ENCODE data around the gene PALM2AKAP2.

PALM2AKAP2 gene

DNA sequence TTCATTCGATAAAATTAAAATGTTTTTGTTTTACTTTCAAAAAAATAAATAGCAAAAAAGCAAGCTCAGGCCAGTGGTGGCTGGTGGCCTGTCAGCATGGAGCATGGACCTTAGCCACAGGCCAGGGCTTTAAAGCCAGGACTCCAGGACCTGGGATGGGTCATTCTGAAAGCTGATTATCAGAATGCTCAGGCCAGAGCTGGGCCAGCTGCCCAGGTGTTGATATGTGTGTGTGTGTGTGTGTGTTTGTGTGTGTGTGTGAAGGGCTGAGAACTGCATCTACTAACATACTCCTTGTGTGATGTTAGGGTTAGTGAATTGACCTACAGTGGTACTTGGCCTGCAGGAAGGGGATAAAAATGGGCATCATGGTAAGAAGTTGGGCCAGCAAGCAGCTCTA is 21.5 kb downstream of the PALM2AKAP2 start:
- H3K27me3 ChIP-seq (ENCODE audit: low read depth): no peaks in the 10 kb centered on the region; the same call in 1 of the 2 replicates
- H3K4me1 ChIP-seq: no peaks in the 10 kb centered on the region
- H3K9me3 ChIP-seq: no peaks in the 10 kb centered on the region
- H3K4me3 ChIP-seq: no peak overlapping the region
- in situ Hi-C loops (cut with MboI; ENCODE audit: low sequenced_read_pairs): no loop called here
- no peaks in the 10 kb centered on the region for H3K36me3 ChIP-seq (replicated peaks)
- DNase-seq (ENCODE audit: low spot score in 2 of 2): no peak

DNA sequence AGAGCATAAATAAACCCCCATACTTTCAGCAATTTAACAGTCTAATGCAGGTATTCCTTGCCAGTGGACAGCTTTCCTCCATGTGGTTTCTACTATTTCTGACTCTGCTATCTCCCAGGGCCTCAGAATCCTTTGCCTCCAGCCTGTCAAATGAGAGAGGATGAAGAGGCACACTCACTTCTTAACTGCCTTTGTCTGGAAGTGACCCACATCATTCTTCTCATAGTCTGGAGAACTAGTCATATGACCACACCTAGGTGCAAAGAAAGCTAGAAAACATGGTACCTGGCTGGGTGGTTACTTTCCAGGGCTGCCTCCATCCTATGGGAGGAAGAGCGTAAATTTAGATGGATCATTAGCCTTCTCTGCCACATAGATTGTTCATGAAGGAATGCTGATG is 22.5 kb downstream of the PALM2AKAP2 start:
- no peaks in the 10 kb centered on the region for H3K9me3 ChIP-seq

DNA sequence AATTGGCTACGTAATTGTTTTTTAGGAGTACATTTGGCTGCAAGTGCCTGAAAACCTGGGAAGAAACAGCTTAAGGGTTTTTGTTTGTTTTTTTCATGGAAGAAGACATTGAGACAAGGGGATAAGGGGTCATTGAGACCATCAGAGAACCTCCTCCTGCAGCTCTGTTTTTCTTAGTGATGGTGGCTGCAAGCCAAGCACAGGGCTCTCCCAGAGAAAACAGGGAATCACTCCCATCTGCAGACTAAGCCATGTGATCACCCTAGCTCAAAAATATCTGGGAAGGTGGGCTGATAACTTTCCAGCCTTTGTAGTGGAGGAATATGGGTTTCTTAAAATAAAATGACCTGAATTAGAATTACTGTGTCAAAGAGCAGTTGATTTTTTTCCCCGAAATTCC is 25.1 kb downstream of the PALM2AKAP2 start:
- H3K9me3 ChIP-seq: no peaks in the 10 kb centered on the region
- no peaks in the 10 kb centered on the region for H3K36me3 ChIP-seq (replicated peaks)
- no peak for DNase-seq (ENCODE audit: low spot score in 2 of 2)
- H3K27me3 ChIP-seq (ENCODE audit: low read depth): no peaks in the 10 kb centered on the region; the same call in 1 of the 2 replicates
- H3K4me1 ChIP-seq: no peaks in the 10 kb centered on the region
- H3K4me3 ChIP-seq: no peak overlapping the region
- in situ Hi-C loops (cut with MboI; ENCODE audit: low sequenced_read_pairs): no loop called here

More for the DNA sequence above, 22.5 kb downstream of the PALM2AKAP2 start:
- no peak overlapping the region for H3K4me3 ChIP-seq
- in situ Hi-C loops (cut with MboI; ENCODE audit: low sequenced_read_pairs): no loop called here
- no peaks in the 10 kb centered on the region for H3K36me3 ChIP-seq (replicated peaks)
- no peaks in the 10 kb centered on the region; the same call in 1 of the 2 replicates for H3K27me3 ChIP-seq (ENCODE audit: low read depth)
- no peak for DNase-seq (ENCODE audit: low spot score in 2 of 2)
- no peaks in the 10 kb centered on the region for H3K4me1 ChIP-seq

DNA sequence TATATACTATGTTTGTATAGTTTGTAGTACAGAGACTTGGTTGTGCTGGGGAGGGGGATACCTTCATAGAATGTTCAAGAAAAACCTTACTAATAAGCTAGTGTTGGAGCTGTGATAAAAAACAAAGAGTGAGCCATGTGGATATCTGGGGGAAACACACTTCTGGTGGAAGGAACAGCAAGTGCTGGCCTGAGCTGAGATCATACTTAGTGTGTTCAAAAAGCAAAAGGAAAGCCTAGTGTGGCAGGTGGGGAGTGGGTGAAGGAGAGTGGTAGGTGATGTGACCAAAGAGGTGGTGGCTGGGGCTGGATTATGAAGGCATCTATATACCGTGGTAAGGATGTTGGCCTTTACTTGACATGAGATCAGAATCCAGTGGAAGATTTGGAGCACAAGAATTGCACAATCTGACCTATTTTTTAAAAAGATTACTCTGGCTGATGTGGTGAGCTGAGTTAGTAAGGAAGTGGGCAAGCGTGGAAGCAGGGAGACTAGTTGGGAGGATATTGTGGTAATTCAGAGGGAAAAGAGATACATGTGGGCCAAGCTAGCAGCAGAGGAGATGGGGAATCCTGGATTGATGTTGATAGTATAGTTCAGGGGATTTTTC is 26.6 kb downstream of the PALM2AKAP2 start:
- Histone ChIP-seq H3K9me3 (no peaks in the 10 kb centered on the region), H3K4me3 (no peak overlapping the region), H3K27me3 (ENCODE audit: low read depth) (no peaks in the 10 kb centered on the region; the same call in 1 of the 2 replicates), H3K4me1 (no peaks in the 10 kb centered on the region), H3K36me3 (replicated peaks) (no peaks in the 10 kb centered on the region)
- no peak for DNase-seq (ENCODE audit: low spot score in 2 of 2)
- in situ Hi-C loops (cut with MboI; ENCODE audit: low sequenced_read_pairs): no loop called here

DNA sequence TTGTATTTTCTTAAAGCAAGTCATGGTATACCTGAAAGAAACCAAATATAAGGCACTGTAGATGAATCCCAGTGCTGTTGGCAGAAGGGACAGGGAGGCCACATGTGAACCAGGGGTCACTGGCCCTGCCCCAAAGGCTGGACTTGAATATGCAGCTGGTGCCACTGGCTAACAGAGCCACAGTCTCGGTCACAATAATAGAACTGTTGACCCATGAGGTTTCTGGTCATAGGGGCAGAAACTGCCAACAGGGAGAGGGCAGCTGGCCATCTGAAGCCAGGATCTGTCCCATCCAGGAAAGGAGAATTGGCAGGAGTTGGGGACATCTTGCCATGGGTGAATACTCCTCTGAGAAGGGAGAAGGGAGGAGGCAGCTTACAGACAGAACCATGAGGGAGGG is 31.9 kb downstream of the PALM2AKAP2 start:
- H3K9me3 ChIP-seq: no peaks in the 10 kb centered on the region
- H3K36me3 ChIP-seq (replicated peaks): no peaks in the 10 kb centered on the region
- no peaks in the 10 kb centered on the region for H3K4me1 ChIP-seq
- in situ Hi-C loops (cut with MboI; ENCODE audit: low sequenced_read_pairs): loop anchor here (10.0 kb wide), 1 partner anchor 237 kb away; no protein-coding TSS in a partner anchor
- no peak for DNase-seq (ENCODE audit: low spot score in 2 of 2)
- no peak overlapping the region for H3K4me3 ChIP-seq
- H3K27me3 ChIP-seq (ENCODE audit: low read depth): no peaks in the 10 kb centered on the region

DNA sequence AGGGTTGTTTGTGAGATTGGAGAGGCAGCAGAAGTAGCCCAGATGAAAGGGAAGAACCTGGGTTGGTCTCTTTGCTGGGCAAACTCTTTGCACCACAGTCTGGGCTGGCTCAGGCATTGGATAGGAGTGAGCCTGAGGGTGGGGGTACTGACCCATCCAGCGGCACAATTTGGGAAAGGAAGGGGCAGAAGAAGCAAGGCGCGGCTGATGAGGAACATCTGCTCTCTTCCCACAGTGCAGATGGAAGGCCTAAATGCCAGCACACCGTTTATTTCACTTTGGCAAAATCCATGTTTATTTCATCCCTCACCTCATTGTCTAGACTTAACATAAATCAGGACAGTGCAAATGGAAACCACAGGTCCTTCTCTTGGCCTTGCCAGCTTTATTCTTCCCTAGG is 32.3 kb downstream of the PALM2AKAP2 start:
- Histone ChIP-seq H3K36me3 (replicated peaks) (no peaks in the 10 kb centered on the region), H3K4me3 (no peak overlapping the region), H3K9me3 (no peaks in the 10 kb centered on the region), H3K27me3 (ENCODE audit: low read depth) (0 out of 2 replicates have a peak, but pooled peaks cover under 1% of the 10 kb centered on the region), H3K4me1 (no peaks in the 10 kb centered on the region)
- in situ Hi-C loops (cut with MboI; ENCODE audit: low sequenced_read_pairs): loop anchor here (10.0 kb wide), 1 partner anchor 238 kb away; no protein-coding TSS in a partner anchor
- no peak for DNase-seq (ENCODE audit: low spot score in 2 of 2)

DNA sequence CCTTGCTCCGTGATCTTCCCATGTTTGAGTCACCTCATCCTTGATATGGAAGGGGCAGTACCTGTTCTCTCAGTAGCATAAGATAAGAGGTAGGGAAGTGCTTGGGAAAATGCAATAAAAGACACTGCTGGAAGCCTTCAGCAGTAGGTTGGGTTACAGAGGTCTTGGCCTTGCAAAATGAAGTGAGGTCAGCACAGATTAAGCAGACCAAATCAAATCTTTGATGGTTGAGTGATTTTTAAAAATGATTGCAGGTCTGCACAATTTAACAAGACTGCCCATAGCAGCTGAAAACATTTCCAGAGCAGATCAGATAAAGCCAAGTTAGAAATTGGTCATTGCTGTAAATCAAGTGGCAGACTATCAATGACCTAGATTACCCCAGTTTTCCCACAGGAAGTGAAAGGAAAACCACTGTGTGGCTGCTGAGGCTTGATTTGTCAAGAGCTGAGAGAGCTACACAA is 32.9 kb downstream of the PALM2AKAP2 start:
- Histone ChIP-seq H3K9me3 (no peaks in the 10 kb centered on the region), H3K4me1 (no peaks in the 10 kb centered on the region), H3K4me3 (no peak overlapping the region), H3K27me3 (ENCODE audit: low read depth) (0 out of 2 replicates have a peak, but pooled peaks cover 3% of the 10 kb centered on the region), H3K36me3 (replicated peaks) (no peaks in the 10 kb centered on the region)
- no peak for DNase-seq (ENCODE audit: low spot score in 2 of 2)
- in situ Hi-C loops (cut with MboI; ENCODE audit: low sequenced_read_pairs): loop anchor here (10.0 kb wide), 1 partner anchor 238 kb away; no protein-coding TSS in a partner anchor

DNA sequence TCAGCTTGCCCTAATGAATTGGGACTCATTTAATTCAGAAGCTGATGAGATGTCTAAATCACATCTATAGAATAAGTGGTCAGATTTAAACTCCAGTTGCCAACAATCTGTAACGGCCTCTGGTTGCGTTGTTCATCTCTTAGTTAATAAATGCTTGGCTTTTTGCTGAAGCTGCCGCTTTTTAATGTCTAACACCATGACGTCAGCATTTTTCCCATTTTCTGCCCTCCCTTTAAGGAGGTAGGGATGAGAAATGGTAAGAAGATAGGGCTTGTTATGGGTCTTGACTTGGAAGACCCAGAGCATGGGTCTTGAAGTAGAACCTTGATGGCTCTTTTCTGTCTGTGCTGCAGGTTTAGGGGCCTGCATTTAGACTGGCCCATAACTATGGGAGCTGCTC is 33.3 kb downstream of the PALM2AKAP2 start:
- H3K4me3 ChIP-seq: no peak overlapping the region
- no peaks in the 10 kb centered on the region for H3K9me3 ChIP-seq
- DNase-seq (ENCODE audit: low spot score in 2 of 2): no peak
- no peaks in the 10 kb centered on the region for H3K4me1 ChIP-seq
- H3K36me3 ChIP-seq (replicated peaks): no peaks in the 10 kb centered on the region
- in situ Hi-C loops (cut with MboI; ENCODE audit: low sequenced_read_pairs): loop anchor here (10.0 kb wide), 1 partner anchor 239 kb away; no protein-coding TSS in a partner anchor
- H3K27me3 ChIP-seq (ENCODE audit: low read depth): 0 out of 2 replicates have a peak, but pooled peaks cover 6% of the 10 kb centered on the region

DNA sequence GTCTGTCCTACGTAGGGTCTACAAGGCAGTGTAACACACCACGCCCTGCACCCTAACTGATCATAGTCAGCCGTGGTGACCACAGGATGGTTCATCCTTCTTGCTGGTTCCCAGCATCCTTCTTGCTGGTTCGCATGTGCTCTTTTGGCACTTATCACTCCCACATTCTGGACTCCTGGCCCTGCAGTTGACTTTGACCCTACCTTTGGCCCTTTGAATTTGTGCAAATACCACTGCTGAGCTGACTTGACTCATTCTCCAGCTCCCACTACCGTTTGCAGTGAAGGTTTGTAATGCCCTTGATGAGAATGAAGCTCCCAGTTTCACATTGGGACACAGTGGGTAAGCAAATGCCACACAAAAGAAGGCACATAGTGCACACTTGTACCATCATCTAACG is 33.8 kb downstream of the PALM2AKAP2 start:
- Histone ChIP-seq H3K4me1 (no peaks in the 10 kb centered on the region), H3K36me3 (replicated peaks) (no peaks in the 10 kb centered on the region), H3K4me3 (no peak overlapping the region), H3K27me3 (ENCODE audit: low read depth) (0 out of 2 replicates have a peak, but pooled peaks cover 6% of the 10 kb centered on the region), H3K9me3 (no peaks in the 10 kb centered on the region)
- in situ Hi-C loops (cut with MboI; ENCODE audit: low sequenced_read_pairs): loop anchor here (10.0 kb wide), 1 partner anchor 239 kb away; no protein-coding TSS in a partner anchor
- DNase-seq (ENCODE audit: low spot score in 2 of 2): no peak

DNA sequence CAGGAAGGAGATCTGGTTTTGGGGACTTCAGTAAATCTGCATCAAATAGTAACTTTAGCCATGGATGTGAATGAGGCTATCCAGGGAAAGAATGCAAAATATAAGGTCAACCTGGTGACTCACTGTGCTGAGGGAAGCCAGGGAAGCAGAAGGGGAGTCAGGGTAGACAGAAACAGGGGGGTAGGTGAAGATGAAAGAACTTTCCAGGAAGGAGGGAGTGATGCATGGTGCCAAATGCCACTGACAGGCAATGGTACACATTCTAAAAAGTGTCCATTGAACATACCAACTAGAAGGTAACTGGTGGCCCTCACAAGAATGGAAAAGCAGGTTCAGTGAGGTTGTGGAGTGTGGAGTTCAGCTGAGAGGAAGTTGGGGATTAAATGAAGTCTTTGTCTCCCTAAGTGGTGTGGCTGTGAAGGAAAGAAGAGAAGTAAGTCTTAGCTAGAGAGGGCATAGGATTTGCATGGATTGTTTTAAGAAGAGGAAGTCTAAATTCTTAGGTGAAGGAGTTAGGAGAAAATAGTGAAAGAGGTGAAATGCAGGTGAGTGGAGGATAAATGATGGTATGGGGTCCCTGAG is 35.5 kb downstream of the PALM2AKAP2 start:
- H3K9me3 ChIP-seq: no peaks in the 10 kb centered on the region
- no peaks in the 10 kb centered on the region for H3K4me1 ChIP-seq
- no peaks in the 10 kb centered on the region for H3K36me3 ChIP-seq (replicated peaks)
- no peak overlapping the region for H3K4me3 ChIP-seq
- no peak for DNase-seq (ENCODE audit: low spot score in 2 of 2)
- 0 out of 2 replicates have a peak, but pooled peaks cover 6% of the 10 kb centered on the region for H3K27me3 ChIP-seq (ENCODE audit: low read depth)
- in situ Hi-C loops (cut with MboI; ENCODE audit: low sequenced_read_pairs): loop anchor here (10.0 kb wide), 1 partner anchor 241 kb away; no protein-coding TSS in a partner anchor

DNA sequence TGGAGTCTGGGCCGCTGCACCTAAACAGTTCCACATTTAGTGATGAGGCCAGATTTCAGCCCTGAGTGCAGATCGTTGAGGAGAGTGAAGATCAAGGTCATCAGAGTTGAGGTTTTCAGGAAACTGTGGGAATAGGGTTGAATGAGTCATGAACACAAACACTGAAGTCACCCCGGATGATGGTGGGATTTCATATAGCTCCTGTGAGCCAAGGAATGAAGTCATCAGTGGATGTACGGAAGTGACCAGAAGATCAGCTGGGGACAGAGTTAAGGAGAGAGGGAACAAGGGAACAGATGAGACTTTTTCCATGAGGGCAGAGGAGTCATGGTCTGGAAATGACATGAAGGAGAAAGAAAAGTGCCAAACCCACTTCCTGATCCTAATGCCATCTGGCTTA is 36.5 kb downstream of the PALM2AKAP2 start:
- in situ Hi-C loops (cut with MboI; ENCODE audit: low sequenced_read_pairs): loop anchor here (10.0 kb wide), 1 partner anchor 242 kb away; no protein-coding TSS in a partner anchor
- no peak overlapping the region for H3K4me3 ChIP-seq
- no peaks in the 10 kb centered on the region for H3K9me3 ChIP-seq
- 0 out of 2 replicates have a peak, but pooled peaks cover 6% of the 10 kb centered on the region for H3K27me3 ChIP-seq (ENCODE audit: low read depth)
- no peaks in the 10 kb centered on the region for H3K36me3 ChIP-seq (replicated peaks)
- no peak for DNase-seq (ENCODE audit: low spot score in 2 of 2)
- H3K4me1 ChIP-seq: no peaks in the 10 kb centered on the region

DNA sequence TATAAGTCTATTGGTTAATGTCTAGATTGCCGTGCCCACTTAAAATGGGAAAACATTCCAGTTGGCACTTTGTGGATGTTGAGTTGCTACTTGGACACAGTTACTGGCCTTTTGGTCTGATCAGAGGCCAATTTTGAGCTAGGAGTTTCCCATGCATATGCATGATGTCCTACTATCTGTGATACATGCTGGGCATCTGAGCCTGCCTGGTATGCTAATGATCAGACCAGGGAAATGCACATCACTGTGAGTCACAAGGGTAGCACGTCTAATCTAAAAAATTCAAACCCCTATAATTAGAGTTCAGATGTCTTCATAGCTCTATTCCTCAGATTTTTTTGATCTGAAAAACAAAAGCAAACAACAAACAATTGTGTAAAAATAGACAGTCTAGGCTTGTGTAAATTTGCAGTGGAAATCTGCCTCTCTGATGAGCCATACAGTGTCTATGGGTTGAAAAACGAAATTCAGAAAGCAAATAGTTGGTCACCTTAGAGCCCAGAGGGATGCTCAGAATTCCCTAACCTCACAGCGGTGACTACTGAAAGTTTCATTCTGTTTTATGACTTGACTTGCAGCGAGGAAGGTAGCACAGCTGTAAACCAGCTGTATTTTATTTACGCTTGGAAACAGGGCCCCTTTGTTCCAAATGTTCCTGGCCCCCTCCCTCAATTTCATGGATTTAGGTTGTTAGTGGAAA is 37.3 kb downstream of the PALM2AKAP2 start:
- Histone ChIP-seq H3K36me3 (replicated peaks) (no peaks in the 10 kb centered on the region), H3K9me3 (no peaks in the 10 kb centered on the region), H3K27me3 (ENCODE audit: low read depth) (0 out of 2 replicates have a peak, but pooled peaks cover 6% of the 10 kb centered on the region), H3K4me3 (no peak overlapping the region), H3K4me1 (no peaks in the 10 kb centered on the region)
- no peak for DNase-seq (ENCODE audit: low spot score in 2 of 2)
- in situ Hi-C loops (cut with MboI; ENCODE audit: low sequenced_read_pairs): loop anchor here (10.0 kb wide), 1 partner anchor 242 kb away; no protein-coding TSS in a partner anchor

DNA sequence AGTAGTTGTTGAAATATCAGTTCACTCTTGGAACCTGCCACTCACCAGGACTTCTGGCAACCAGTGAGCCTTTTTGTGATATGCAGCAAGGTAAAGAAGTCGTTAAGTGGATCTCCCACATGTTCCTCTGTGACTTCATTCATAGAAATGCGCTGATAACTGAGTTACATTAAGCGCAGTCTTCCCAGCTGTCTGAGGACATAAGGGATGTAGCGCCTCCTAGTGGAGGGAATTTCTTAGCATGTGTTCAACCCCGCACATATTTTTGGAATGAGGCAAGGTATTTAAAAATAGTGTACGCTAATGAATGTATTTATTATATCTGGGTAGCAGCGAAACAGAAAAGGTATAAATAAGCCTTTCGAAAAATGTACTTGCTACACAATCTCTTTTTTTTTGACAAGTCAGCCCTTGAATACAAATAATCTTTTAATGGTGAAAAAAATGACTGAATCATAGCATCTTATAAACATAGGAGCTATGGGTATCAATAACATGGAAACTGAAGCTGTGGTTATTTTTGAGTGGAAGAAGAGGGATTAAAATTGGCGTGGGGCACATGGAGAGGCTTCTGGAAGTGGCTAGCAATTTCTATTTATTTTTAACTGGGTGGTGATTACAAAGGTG is 38.0 kb downstream of the PALM2AKAP2 start:
- peak; percentile 60 to 79 for DNase-seq (ENCODE audit: low spot score in 2 of 2)
- H3K4me1 ChIP-seq: no peaks in the 10 kb centered on the region
- in situ Hi-C loops (cut with MboI; ENCODE audit: low sequenced_read_pairs): loop anchor here (10.0 kb wide), 1 partner anchor 243 kb away; no protein-coding TSS in a partner anchor
- H3K27me3 ChIP-seq (ENCODE audit: low read depth): 0 out of 2 replicates have a peak, but pooled peaks cover 6% of the 10 kb centered on the region
- no peaks in the 10 kb centered on the region for H3K36me3 ChIP-seq (replicated peaks)
- H3K4me3 ChIP-seq: no peak overlapping the region
- H3K9me3 ChIP-seq: no peaks in the 10 kb centered on the region
